Body of pancreas (tissue), 4 donors: ENCODE results near the gene CEACAM6. TPM values are rescaled to one million over a fixed set of nuclear protein-coding genes. Genes with fewer than 3 reads are reported as not detected.

Source experiments
- ATAC-seq: fragments of 150-250 bp; one replicate; pipeline ENCODE4 v1.9.1; 2016
- DNase-seq, 4 donors: peaks; one replicate each; pipeline ENCODE4 v3.0.0-alpha.2; 2019
- H3K27ac ChIP-seq, 4 donors: fragments of 200-600 bp; sonication (generic); 1 replicate in 3 of 4; 2 replicates in 1 of 4; pipeline versions ENCODE4 v1.5.1 to v1.6.1; 2016 to 2019; ENCODE audit warnings: mild to moderate bottlenecking in 1 of 4, mixed read lengths in 1 of 4, moderate library complexity in 1 of 4
- H3K27me3 ChIP-seq, 2 donors: fragments of 200-600 bp; sonication (generic); one replicate each; pipeline ENCODE4 v1.6.0; 2016; ENCODE audit warnings: mild to moderate bottlenecking in 1 of 2
- H3K36me3 ChIP-seq, 2 donors: fragments of 200-600 bp; sonication (generic); replicated peaks in 1 of 2; 2 replicates each; pipeline ENCODE4 v1.5.1; 2016; ENCODE audit warnings: low read depth in 2 of 2; ENCODE audit not compliant: insufficient read depth in 1 of 2
- H3K4me1 ChIP-seq: fragments of 200-600 bp; sonication (generic); one replicate; pipeline ENCODE4 v1.6.0; 2016
- H3K4me3 ChIP-seq, 2 donors: fragments of 200-600 bp; sonication (generic); 1 replicate in 1 of 2; 2 replicates in 1 of 2; pipeline ENCODE4 v1.5.1; 2016 to 2019
- H3K9me3 ChIP-seq, 3 donors: fragments of 200-600 bp; sonication (generic); 1 replicate in 2 of 3; 2 replicates in 1 of 3; pipeline ENCODE4 v1.5.1; 2016
- POLR2A ChIP-seq, 3 donors: fragments of 450-650 bp; IDR thresholded peaks; one replicate each; pipeline ENCODE4 v1.6.1; 2016; ENCODE audit warnings: antibody characterized with exemption in 3 of 3, mild to moderate bottlenecking in 2 of 3
- WGBS, 2 donors: methylation state at CpG; one replicate each; pipeline ENCODE4 v1.1.5; 2017; 5-methylcytosine and 5-hydroxymethylcytosine counted together
- intact Hi-C: fragments of 100-400 bp; cut with DNase I; formaldehyde crosslinking; loops from one replicate; pipeline ENCODE4 v1.15.1; 2023
- total RNA-seq, 2 donors: library from RNA; depleted of rRNA; stranded (reverse); fragments of >200 nt; gene quantifications; one replicate each; pipeline ENCODE4 v1.1.0, GENCODE V29; 2016
- TF ChIP-seq, protein P1 (sequence below), 7 experiments: fragments of 450-650 bp in 4 of 7; fragments of 200-600 bp in 3 of 7; sonication (generic) in 3 of 7; IDR thresholded peaks; one replicate each; pipeline ENCODE4 v1.5.1; 2016 to 2019; ENCODE audit warnings: antibody characterized with exemption in 7 of 7

Gene CEACAM6
- total RNA-seq, 2 donors from 2014 or later: 3.0 to 27.0 TPM

GRCh38 chr19:41796362-41796761 is 41.0 kb downstream of the CEACAM6 start, which contains the start of gene CEACAM3:
Gene CEACAM3, plus strand, starts transcription at chr19:41796587. Its CDS starts 91 bp downstream, at chr19:41796678.
- H3K4me1 ChIP-seq: no peaks in the 10 kb centered on the region
- no peak within 1 kb of the TSS for H3K27ac ChIP-seq
- no peaks in the 10 kb centered on the region for H3K27me3 ChIP-seq
- DNase-seq: no peak
- H3K4me3 ChIP-seq: no peak within 1 kb of the TSS
- H3K36me3 ChIP-seq: no peaks in the 10 kb centered on the region
- TF ChIP-seq, protein P1, sequence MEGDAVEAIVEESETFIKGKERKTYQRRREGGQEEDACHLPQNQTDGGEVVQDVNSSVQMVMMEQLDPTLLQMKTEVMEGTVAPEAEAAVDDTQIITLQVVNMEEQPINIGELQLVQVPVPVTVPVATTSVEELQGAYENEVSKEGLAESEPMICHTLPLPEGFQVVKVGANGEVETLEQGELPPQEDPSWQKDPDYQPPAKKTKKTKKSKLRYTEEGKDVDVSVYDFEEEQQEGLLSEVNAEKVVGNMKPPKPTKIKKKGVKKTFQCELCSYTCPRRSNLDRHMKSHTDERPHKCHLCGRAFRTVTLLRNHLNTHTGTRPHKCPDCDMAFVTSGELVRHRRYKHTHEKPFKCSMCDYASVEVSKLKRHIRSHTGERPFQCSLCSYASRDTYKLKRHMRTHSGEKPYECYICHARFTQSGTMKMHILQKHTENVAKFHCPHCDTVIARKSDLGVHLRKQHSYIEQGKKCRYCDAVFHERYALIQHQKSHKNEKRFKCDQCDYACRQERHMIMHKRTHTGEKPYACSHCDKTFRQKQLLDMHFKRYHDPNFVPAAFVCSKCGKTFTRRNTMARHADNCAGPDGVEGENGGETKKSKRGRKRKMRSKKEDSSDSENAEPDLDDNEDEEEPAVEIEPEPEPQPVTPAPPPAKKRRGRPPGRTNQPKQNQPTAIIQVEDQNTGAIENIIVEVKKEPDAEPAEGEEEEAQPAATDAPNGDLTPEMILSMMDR (IDR thresholded peaks at IDR 0.05): no peak
- TF ChIP-seq POLR2A (IDR thresholded peaks at IDR 0.05): no peak
- no peaks in the 10 kb centered on the region for H3K9me3 ChIP-seq
- intact Hi-C loops: no loop called here
- ATAC-seq: no peak

- Histone ChIP-seq H3K27me3 (no peaks in the 10 kb centered on the region), H3K27ac (no peak overlapping the region), H3K9me3 (no peaks in the 10 kb centered on the region), H3K4me1 (no peaks in the 10 kb centered on the region), H3K36me3 (no peaks in the 10 kb centered on the region), H3K4me3 (no peak overlapping the region)
- 70 to 92% methylated on average over 1 of the region's 1 CpG for WGBS, 2 donors
- TF ChIP-seq, protein P1 (IDR thresholded peaks at IDR 0.05): no peak
- TF ChIP-seq POLR2A (IDR thresholded peaks at IDR 0.05): no peak
- intact Hi-C loops: no loop called here
- DNase-seq (no peak), ATAC-seq (no peak)
Observed at GRCh38 chr19:41796901-41797300, 41.6 kb downstream of the CEACAM6 start.

GRCh38 chr19:41799444-41800000 is 44.2 kb downstream of the CEACAM6 start:
- no peaks in the 10 kb centered on the region for H3K27me3 ChIP-seq
- no peaks in the 10 kb centered on the region for H3K36me3 ChIP-seq
- no peak for ATAC-seq
- intact Hi-C loops: no loop called here
- H3K9me3 ChIP-seq: no peaks in the 10 kb centered on the region
- DNase-seq: no peak
- no peak overlapping the region for H3K4me3 ChIP-seq
- 51 to 55% methylated on average over 9 of the region's 9 CpGs for WGBS, 2 donors
- no peak overlapping the region for H3K27ac ChIP-seq
- H3K4me1 ChIP-seq: no peaks in the 10 kb centered on the region
- TF ChIP-seq, protein P1 (IDR thresholded peaks at IDR 0.05): no peak
- TF ChIP-seq POLR2A (IDR thresholded peaks at IDR 0.05): no peak

GRCh38 chr19:41801031-41801430 is 45.7 kb downstream of the CEACAM6 start:
- TF ChIP-seq, protein P1 (IDR thresholded peaks at IDR 0.05): no peak
- no peak for TF ChIP-seq POLR2A (IDR thresholded peaks at IDR 0.05)
- intact Hi-C loops: no loop called here

GRCh38 chr19:41801792-41802211 is 46.5 kb downstream of the CEACAM6 start:
- 43 to 61% methylated on average over 2 of the region's 2 CpGs for WGBS, 2 donors
- TF ChIP-seq, protein P1 (IDR thresholded peaks at IDR 0.05): no peak
- TF ChIP-seq POLR2A (IDR thresholded peaks at IDR 0.05): no peak
- peak in 1 of 4 donors; percentile 19 for DNase-seq
- intact Hi-C loops: no loop called here
- no peak for ATAC-seq
- Histone ChIP-seq H3K36me3 (no peaks in the 10 kb centered on the region), H3K4me3 (no peak overlapping the region), H3K27ac (no peak overlapping the region), H3K27me3 (no peaks in the 10 kb centered on the region), H3K4me1 (no peaks in the 10 kb centered on the region), H3K9me3 (no peaks in the 10 kb centered on the region)

More at GRCh38 chr19:41801031-41801430, 45.7 kb downstream of the CEACAM6 start:
- H3K4me3 ChIP-seq: no peak overlapping the region
- H3K36me3 ChIP-seq: no peaks in the 10 kb centered on the region
- WGBS, 2 donors: 65 to 71% methylated on average over 4 of the region's 4 CpGs
- no peaks in the 10 kb centered on the region for H3K27me3 ChIP-seq
- ATAC-seq (no peak), DNase-seq (no peak)
- no peak overlapping the region for H3K27ac ChIP-seq
- no peaks in the 10 kb centered on the region for H3K4me1 ChIP-seq
- no peaks in the 10 kb centered on the region for H3K9me3 ChIP-seq
